Loucy (cell line): Measurements from ENCODE around the gene HCAR1.

ENCODE experiments used
- H2AFZ ChIP-seq: fragments of 200-600 bp; sonication (generic); 2 replicates; pipeline ENCODE4 v1.6.0; 2016; ENCODE audit warnings: antibody characterized with exemption, mild to moderate bottlenecking, low read length, moderate library complexity
- H3F3A ChIP-seq: fragments of 200-600 bp; 2 replicates; pipeline ENCODE4 v1.6.0; 2016; ENCODE audit warnings: antibody characterized with exemption, low read depth, mild to moderate bottlenecking
- H3K27me3 ChIP-seq: fragments of 200-600 bp; sonication (generic); 2 replicates; pipeline ENCODE4 v1.6.1; 2014; ENCODE audit warnings: low read length, mild to moderate bottlenecking; ENCODE audit not compliant: insufficient read depth, poor library complexity, severe bottlenecking
- H3K36me3 ChIP-seq: fragments of 200-600 bp; sonication (generic); 2 replicates; pipeline ENCODE4 v1.6.1; 2016; ENCODE audit warnings: low read length; ENCODE audit not compliant: insufficient read depth
- H3K4me1 ChIP-seq: fragments of 200-600 bp; sonication (generic); 2 replicates; pipeline ENCODE4 v1.5.1; 2014; ENCODE audit warnings: low read length, mild to moderate bottlenecking; ENCODE audit not compliant: insufficient read depth, poor library complexity, severe bottlenecking
- H3K4me2 ChIP-seq: fragments of 200-600 bp; sonication (generic); 2 replicates; pipeline ENCODE4 v1.6.0; 2014; ENCODE audit warnings: antibody characterized with exemption, low read length, low read depth, mild to moderate bottlenecking; ENCODE audit not compliant: poor library complexity, severe bottlenecking
- H3K4me3 ChIP-seq: fragments of 200-600 bp; sonication (generic); 2 replicates; pipeline ENCODE4 v1.5.1; 2014; ENCODE audit warnings: low read length, mild to moderate bottlenecking, mixed read lengths; ENCODE audit not compliant: poor library complexity, severe bottlenecking
- H3K79me2 ChIP-seq: fragments of 200-600 bp; sonication (generic); 2 replicates; pipeline ENCODE4 v1.6.1; 2014; ENCODE audit warnings: low read length; ENCODE audit not compliant: insufficient read depth
- H3K9ac ChIP-seq: fragments of 200-600 bp; sonication (generic); 2 replicates; pipeline ENCODE4 v1.6.0; 2014; ENCODE audit warnings: mild to moderate bottlenecking, low read depth, low read length, moderate library complexity; ENCODE audit not compliant: poor library complexity, severe bottlenecking
- H3K9me2 ChIP-seq: fragments of 200-600 bp; sonication (generic); replicated peaks from 2 replicates; pipeline ENCODE4 v1.6.1; 2016; ENCODE audit warnings: low read depth, low read length, mixed read lengths
- H3K9me3 ChIP-seq: fragments of 200-600 bp; sonication (generic); 2 replicates; pipeline ENCODE4 v1.6.1; 2014; ENCODE audit warnings: mild to moderate bottlenecking, antibody characterized with exemption, low read length, low read depth; ENCODE audit not compliant: insufficient read depth
- H4K20me1 ChIP-seq: fragments of 200-600 bp; sonication (generic); 2 replicates; pipeline ENCODE4 v1.6.0; 2014; ENCODE audit warnings: antibody characterized with exemption, low read length, mild to moderate bottlenecking; ENCODE audit not compliant: insufficient read depth, poor library complexity, severe bottlenecking
- EZH2phosphoT487 ChIP-seq: fragments of 200-600 bp; IDR thresholded peaks from 2 replicates; pipeline ENCODE4 v1.6.1; 2018; ENCODE audit warnings: antibody characterized with exemption, mild to moderate bottlenecking, moderate library complexity, borderline replicate concordance
- TF ChIP-seq, protein P1 (sequence below): fragments of 200-600 bp; sonication (generic); conservative IDR thresholded peaks from 2 replicates; pipeline ENCODE4 v1.5.1; 2014; ENCODE audit warnings: mild to moderate bottlenecking, antibody characterized with exemption, low read length

HCAR1 gene

DNA sequence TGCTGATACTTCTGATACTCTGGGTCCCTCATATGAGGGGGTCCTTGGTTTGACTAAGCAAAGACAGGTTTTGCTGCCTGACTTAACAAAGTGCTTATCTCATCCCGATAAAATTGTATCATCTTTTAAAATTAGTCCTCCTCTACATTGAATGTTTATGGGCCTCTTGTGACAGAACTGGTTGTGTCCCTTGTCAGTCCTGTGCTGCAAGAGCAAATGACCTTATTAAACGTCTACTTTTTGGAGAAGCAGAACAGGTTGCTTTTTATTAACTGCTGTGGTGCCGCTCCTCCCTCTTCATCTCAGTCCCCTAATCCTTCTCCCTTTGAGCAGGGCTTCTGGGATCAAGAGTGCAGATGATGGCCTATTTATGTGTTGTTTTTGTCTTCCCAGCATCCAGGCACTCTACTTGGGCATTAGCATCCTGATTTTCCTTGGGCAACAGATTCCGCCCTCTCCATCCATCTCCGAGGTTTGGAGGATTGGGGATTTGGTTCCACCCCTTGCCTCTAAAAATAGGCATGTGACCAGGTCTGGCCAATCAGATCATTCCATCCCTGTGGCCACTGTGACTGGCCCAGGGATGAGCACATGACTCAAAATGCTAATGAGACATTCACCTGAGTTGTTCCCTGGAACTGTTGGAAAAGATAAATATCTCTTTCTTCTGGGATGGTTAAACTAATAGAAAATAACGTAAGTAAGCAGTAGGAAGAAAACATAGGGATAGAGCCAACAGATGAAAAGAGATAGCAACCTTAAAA lies 19.1 kb upstream of the HCAR1 start:
- Histone ChIP-seq H3K27me3 (no peaks in the 10 kb centered on the region), H3F3A (no peaks in the 10 kb centered on the region), H3K4me1 (peaks cover 19% of the 10 kb centered on the region), H3K79me2 (peaks cover 20% of the 10 kb centered on the region), H3K9ac (no peak overlapping the region), H3K36me3 (no peaks in the 10 kb centered on the region), H3K4me3 (no peak overlapping the region), H3K9me3 (no peaks in the 10 kb centered on the region), H3K9me2 (no peaks in the 10 kb centered on the region), H3K4me2 (no peak overlapping the region), H4K20me1 (peaks cover 20% of the 10 kb centered on the region), H2AFZ (peak overlapping the region; percentile 54; the same call in 1 of the 2 replicates)
- TF ChIP-seq, protein P1, sequence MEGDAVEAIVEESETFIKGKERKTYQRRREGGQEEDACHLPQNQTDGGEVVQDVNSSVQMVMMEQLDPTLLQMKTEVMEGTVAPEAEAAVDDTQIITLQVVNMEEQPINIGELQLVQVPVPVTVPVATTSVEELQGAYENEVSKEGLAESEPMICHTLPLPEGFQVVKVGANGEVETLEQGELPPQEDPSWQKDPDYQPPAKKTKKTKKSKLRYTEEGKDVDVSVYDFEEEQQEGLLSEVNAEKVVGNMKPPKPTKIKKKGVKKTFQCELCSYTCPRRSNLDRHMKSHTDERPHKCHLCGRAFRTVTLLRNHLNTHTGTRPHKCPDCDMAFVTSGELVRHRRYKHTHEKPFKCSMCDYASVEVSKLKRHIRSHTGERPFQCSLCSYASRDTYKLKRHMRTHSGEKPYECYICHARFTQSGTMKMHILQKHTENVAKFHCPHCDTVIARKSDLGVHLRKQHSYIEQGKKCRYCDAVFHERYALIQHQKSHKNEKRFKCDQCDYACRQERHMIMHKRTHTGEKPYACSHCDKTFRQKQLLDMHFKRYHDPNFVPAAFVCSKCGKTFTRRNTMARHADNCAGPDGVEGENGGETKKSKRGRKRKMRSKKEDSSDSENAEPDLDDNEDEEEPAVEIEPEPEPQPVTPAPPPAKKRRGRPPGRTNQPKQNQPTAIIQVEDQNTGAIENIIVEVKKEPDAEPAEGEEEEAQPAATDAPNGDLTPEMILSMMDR: no peak
- no peak for TF ChIP-seq EZH2phosphoT487

DNA sequence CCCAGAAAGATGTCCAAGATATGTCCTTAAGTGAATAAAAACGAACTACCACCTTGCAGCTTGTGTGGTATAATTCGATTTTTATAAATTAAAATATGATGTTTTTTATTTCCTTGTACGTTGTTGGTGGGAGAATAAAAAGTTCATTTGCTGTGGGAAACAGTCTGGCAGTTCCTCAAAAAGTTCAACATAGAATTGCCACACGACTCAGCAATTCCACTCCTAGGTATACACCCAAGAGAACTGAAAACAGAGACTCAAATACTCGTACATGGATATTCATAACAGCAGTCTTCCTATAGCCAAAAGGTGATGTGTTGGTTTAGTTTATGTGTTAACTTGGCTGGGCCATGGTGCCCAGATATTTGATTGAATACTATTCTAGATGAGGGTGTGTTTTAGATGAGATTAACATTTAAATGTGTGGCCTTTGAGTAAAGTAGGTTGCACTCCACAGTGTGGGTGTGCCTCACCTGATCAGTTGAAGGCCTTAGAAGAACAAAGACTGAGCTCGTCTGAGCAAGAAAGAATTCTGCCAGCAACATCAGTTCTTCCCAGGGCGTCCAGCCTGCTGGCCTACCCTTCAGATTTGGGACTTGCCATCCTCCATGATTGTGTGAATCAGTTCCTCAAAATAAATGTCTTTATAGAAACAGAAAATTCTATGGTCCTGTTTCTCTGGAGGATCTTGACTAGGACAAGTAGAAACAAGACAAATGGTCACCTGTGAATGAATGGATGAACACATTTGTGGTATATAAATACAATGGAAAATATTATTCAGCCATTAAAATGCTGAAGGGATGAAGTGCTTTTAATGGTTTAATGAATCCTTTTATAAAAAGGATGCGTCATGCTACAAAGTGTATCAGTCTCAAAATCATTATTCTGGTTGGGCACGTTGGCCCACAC lies 16.8 kb upstream of the HCAR1 start:
- H3K9me3 ChIP-seq: no peaks in the 10 kb centered on the region
- H3K4me1 ChIP-seq: peaks cover 3% of the 10 kb centered on the region
- H3K27me3 ChIP-seq: no peaks in the 10 kb centered on the region
- H3K9ac ChIP-seq: no peak overlapping the region
- no peaks in the 10 kb centered on the region for H3K9me2 ChIP-seq
- no peak overlapping the region for H2AFZ ChIP-seq
- H3K4me2 ChIP-seq: no peak overlapping the region
- H3K4me3 ChIP-seq: no peak overlapping the region
- no peaks in the 10 kb centered on the region for H3K79me2 ChIP-seq
- TF ChIP-seq EZH2phosphoT487: no peak
- H4K20me1 ChIP-seq: no peaks in the 10 kb centered on the region
- H3K36me3 ChIP-seq: no peaks in the 10 kb centered on the region
- no peaks in the 10 kb centered on the region for H3F3A ChIP-seq

DNA sequence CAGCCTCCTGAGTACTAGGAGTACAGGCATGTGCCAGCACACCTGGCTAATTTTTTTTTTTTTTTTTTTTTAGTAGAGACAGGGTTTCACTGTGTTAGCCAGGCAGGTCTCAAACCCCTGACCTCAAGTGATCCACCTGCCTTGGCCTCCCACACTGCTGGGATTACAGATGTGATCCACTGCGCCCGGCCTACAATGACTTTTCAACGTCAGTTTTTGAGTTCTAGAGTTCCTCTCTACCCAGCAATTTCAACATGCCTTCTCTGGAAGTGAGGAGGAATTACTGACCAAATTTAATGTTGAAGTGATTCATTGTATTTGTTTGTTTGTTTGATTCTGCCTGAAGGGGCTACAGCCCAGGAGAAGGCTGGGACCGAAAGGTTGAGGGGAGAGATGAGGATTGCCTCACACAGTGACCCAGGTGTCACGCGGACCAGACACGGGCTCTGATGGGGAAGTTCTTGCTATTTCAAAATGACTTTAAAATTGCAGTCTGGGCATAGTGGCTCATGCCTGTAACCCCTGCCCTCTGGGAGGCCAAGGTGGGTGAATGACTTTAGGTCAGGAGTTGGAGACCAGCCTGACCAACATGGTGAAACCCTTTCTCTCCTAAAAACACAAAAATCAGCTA lies 13.4 kb upstream of the HCAR1 start:
- no peaks in the 10 kb centered on the region for H3K27me3 ChIP-seq
- H3K4me3 ChIP-seq: no peak overlapping the region
- no peaks in the 10 kb centered on the region for H3K4me1 ChIP-seq
- H3K4me2 ChIP-seq: no peak overlapping the region
- H3F3A ChIP-seq: no peaks in the 10 kb centered on the region
- no peaks in the 10 kb centered on the region for H3K36me3 ChIP-seq
- H3K79me2 ChIP-seq: no peaks in the 10 kb centered on the region
- H3K9ac ChIP-seq: no peak overlapping the region
- no peaks in the 10 kb centered on the region for H3K9me2 ChIP-seq
- H3K9me3 ChIP-seq: no peaks in the 10 kb centered on the region
- no peak overlapping the region for H2AFZ ChIP-seq
- H4K20me1 ChIP-seq: no peaks in the 10 kb centered on the region
- TF ChIP-seq, protein P1: no peak
- no peak for TF ChIP-seq EZH2phosphoT487
